GM18870 (cell line): Measurements from ENCODE around the gene ATXN2.
A peak's percentile ranks its signal among the peaks of the same experiment; 100 is the strongest.

Experiments
- ATAC-seq: cut with Tn5 transposase; IDR thresholded peaks from one replicate; pipeline ENCODE4 v1.9.1; 2021; ENCODE audit warnings: moderate library complexity; ENCODE audit not compliant: unreplicated experiment

ATXN2 gene

GRCh38 chr12:111454716-111455447 is 144.2 kb downstream of the ATXN2 start:
- no peak for ATAC-seq

GRCh38 chr12:111454311-111454710 is 144.8 kb downstream of the ATXN2 start:
- no peak for ATAC-seq

- ATAC-seq: no peak
These were observed 145.8 kb downstream of the ATXN2 start for GRCh38 chr12:111453071-111453989.

GRCh38 chr12:111451649-111452129 is 147.4 kb downstream of the ATXN2 start:
- ATAC-seq: no peak

GRCh38 chr12:111451232-111451631 is 147.9 kb downstream of the ATXN2 start:
- ATAC-seq: no peak

- ATAC-seq: no peak
These were observed 148.4 kb downstream of the ATXN2 start for GRCh38 chr12:111450676-111451075.

GRCh38 chr12:111448846-111449790 is 150.0 kb downstream of the ATXN2 start:
- ATAC-seq: no peak

- no peak for ATAC-seq
These were observed 150.8 kb downstream of the ATXN2 start for GRCh38 chr12:111448266-111448830.

- no peak for ATAC-seq
These were observed 151.4 kb downstream of the ATXN2 start for GRCh38 chr12:111447571-111448265.

- ATAC-seq: no peak
These were observed 152.2 kb downstream of the ATXN2 start for GRCh38 chr12:111446631-111447570.

GRCh38 chr12:111445726-111446581 is 153.2 kb downstream of the ATXN2 start:
- no peak for ATAC-seq

GRCh38 chr12:111444925-111445725 is 154.0 kb downstream of the ATXN2 start:
- peak; percentile 80 for ATAC-seq

- ATAC-seq: peak; percentile 33
These were observed 154.7 kb downstream of the ATXN2 start for GRCh38 chr12:111444314-111444924.

GRCh38 chr12:111443586-111443985 is 155.5 kb downstream of the ATXN2 start:
- no peak for ATAC-seq

GRCh38 chr12:111443086-111443485 is 156.0 kb downstream of the ATXN2 start:
- no peak for ATAC-seq

- ATAC-seq: no peak
These were observed 156.6 kb downstream of the ATXN2 start for GRCh38 chr12:111442301-111443045.
